HG03097 (cell line): ENCODE measurements around the gene CD59.

ENCODE experiments used
- ATAC-seq: cut with Tn5 transposase; IDR thresholded peaks from one replicate; pipeline ENCODE4 v1.9.1; 2021; ENCODE audit not compliant: unreplicated experiment, low FRiP score

The CD59 gene

GRCh38 chr11:33736148-33736812 is at the start of gene CD59:
CD59 (minus strand) TSS chr11:33736423; CDS start chr11:33722445, 13,978 bp downstream.
- peak; percentile 44 for ATAC-seq

GRCh38 chr11:33785609-33786008 is 49.4 kb upstream of the CD59 start:
- no peak for ATAC-seq

- ATAC-seq, result no peak
Observed at GRCh38 chr11:33779849-33780528, 43.8 kb upstream of the CD59 start.

GRCh38 chr11:33778675-33779074 is 42.5 kb upstream of the CD59 start:
- no peak for ATAC-seq

- ATAC-seq, result no peak
Observed at GRCh38 chr11:33777906-33778305, 41.7 kb upstream of the CD59 start.

- peak; percentile 39 for ATAC-seq
Observed at GRCh38 chr11:33775832-33776470, 39.7 kb upstream of the CD59 start.

GRCh38 chr11:33775467-33775807 is 39.2 kb upstream of the CD59 start:
- no peak for ATAC-seq

- ATAC-seq, result no peak
Observed at GRCh38 chr11:33774736-33775466, 38.7 kb upstream of the CD59 start.

- ATAC-seq, result peak; percentile 58
Observed at GRCh38 chr11:33773987-33774735, 37.9 kb upstream of the CD59 start, which contains the start of gene FBXO3. FBXO3 (minus strand) TSS chr11:33774520; CDS start chr11:33774497, 23 bp downstream.

GRCh38 chr11:33773404-33773986 is 37.3 kb upstream of the CD59 start:
- peak; percentile 36 for ATAC-seq

GRCh38 chr11:33772870-33773269 is 36.6 kb upstream of the CD59 start:
- no peak for ATAC-seq

GRCh38 chr11:33772300-33772699 is 36.1 kb upstream of the CD59 start:
- no peak for ATAC-seq

GRCh38 chr11:33770236-33770635 is 34.0 kb upstream of the CD59 start:
- no peak for ATAC-seq

GRCh38 chr11:33769542-33769941 is 33.3 kb upstream of the CD59 start:
- ATAC-seq, result no peak

GRCh38 chr11:33767624-33768023 is 31.4 kb upstream of the CD59 start:
- ATAC-seq, result no peak

- no peak for ATAC-seq
Observed at GRCh38 chr11:33766085-33766484, 29.9 kb upstream of the CD59 start.

GRCh38 chr11:33761471-33761870 is 25.2 kb upstream of the CD59 start:
- no peak for ATAC-seq

GRCh38 chr11:33753304-33753967 is 17.2 kb upstream of the CD59 start:
- ATAC-seq, result peak; percentile 82

GRCh38 chr11:33751878-33752277 is 15.7 kb upstream of the CD59 start:
- ATAC-seq, result no peak

GRCh38 chr11:33747979-33748378 is 11.8 kb upstream of the CD59 start:
- ATAC-seq, result no peak
